GM13976 (cell line): ENCODE measurements around the gene IPCEF1.

Experiments
- DNase-seq: peaks from one replicate; pipeline ENCODE4 v3.0.0; 2012; ENCODE audit warnings: low spot score
- in situ Hi-C: fragments of 300-500 bp; cut with MboI; formaldehyde crosslinking; loops from one replicate; pipeline ENCODE4 v1.12.0; 2022; ENCODE audit warnings: low sequenced_read_pairs, mixed read lengths, inconsistent platforms; ENCODE audit not compliant: unreplicated experiment
- TF ChIP-seq, protein P1 (sequence below): IDR thresholded peaks from 2 replicates; pipeline ENCODE4 v1.5.1; 2012; ENCODE audit warnings: borderline replicate concordance, mild to moderate bottlenecking; ENCODE audit not compliant: insufficient read depth; ENCODE audit errors: extremely low read depth, missing control alignments, control extremely low read depth

IPCEF1 gene

DNA sequence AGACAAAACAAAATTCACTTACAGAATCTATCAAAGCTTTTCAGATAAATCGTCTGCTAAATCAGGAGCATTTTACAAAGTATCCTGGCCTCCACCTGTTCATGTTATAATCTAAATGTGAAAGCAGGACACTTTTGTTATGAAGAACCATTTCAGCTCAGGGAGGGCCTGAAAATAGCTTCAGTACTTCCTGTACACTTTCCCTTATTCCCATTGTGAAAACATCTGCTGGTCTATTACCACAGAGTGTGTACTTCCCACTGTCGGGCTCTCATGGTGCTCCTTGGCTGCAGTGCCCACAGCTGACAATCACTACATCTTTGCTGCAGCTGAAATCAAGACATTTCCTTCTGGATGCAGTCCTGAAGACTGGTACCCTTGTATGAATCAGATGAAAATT, 189.5 kb downstream of the IPCEF1 start:
- in situ Hi-C loops: loop anchor here (25.0 kb wide), 1 partner anchor 495 kb away; no protein-coding TSS in a partner anchor
- TF ChIP-seq, protein P1, sequence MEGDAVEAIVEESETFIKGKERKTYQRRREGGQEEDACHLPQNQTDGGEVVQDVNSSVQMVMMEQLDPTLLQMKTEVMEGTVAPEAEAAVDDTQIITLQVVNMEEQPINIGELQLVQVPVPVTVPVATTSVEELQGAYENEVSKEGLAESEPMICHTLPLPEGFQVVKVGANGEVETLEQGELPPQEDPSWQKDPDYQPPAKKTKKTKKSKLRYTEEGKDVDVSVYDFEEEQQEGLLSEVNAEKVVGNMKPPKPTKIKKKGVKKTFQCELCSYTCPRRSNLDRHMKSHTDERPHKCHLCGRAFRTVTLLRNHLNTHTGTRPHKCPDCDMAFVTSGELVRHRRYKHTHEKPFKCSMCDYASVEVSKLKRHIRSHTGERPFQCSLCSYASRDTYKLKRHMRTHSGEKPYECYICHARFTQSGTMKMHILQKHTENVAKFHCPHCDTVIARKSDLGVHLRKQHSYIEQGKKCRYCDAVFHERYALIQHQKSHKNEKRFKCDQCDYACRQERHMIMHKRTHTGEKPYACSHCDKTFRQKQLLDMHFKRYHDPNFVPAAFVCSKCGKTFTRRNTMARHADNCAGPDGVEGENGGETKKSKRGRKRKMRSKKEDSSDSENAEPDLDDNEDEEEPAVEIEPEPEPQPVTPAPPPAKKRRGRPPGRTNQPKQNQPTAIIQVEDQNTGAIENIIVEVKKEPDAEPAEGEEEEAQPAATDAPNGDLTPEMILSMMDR: no peak
- no peak for DNase-seq

DNA sequence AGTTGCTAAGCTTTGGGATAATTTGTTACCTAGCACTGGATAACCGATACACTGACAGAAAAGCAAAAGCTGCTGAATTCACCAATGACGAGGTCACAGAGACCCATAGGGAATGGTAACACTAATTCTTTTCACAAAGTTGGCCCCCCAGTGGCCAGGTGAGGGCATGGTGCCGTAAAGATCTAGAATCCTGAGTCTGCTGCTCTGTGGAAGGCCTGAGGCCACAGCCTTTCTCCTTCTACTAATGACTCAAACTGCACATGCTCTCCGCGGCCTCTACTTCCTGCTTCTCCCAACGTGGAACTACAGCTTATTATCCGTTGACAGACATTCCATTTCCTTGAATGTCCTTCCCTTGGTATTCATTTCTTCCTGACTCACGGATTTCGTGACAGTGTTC, 190.5 kb downstream of the IPCEF1 start:
- TF ChIP-seq, protein P1: no peak
- in situ Hi-C loops: loop anchor here (25.0 kb wide), 1 partner anchor 496 kb away; no protein-coding TSS in a partner anchor
- no peak for DNase-seq

DNA sequence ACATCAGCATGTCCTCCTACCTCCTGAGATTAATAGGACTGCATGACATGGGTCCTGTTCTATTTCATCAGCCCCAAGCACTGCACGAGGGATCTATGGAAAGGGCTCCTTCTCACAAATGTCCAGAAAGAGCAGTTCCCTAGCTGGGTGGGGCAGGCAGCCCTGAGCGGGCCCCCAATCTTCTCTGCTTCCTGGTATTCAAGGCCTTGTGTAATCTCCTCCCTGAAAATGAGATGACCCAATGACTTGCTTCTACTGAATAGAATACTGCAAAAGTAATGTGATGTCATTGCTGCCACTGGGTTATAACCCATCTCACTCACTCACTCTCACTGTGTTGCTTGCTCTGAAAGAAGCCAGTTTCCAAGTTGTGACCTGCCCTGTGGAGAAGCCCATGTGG, 191.1 kb downstream of the IPCEF1 start:
- no peak for DNase-seq
- in situ Hi-C loops: loop anchor here (25.0 kb wide), 1 partner anchor 497 kb away; no protein-coding TSS in a partner anchor
- TF ChIP-seq, protein P1: no peak

DNA sequence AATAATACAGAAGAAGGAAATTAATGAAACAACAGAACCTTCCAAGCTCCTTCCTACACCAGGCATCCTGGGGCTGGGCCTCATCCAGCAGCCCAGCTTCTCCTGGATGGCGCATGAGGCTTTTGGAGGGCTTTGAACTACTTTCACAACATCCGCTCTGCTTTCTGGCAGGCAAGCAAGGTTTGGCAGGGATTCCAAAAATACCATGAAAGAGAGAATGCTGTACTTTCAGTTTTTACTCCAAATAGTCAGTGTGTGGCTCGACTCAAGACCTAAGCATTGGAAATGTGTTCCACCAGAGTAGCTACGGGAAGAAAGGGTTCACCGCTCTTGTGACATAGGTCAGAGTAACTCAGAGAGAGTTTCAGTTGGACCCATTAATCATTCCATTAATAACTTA, 192.2 kb downstream of the IPCEF1 start:
- TF ChIP-seq, protein P1: no peak
- DNase-seq: no peak
- in situ Hi-C loops: loop anchor here (25.0 kb wide), 1 partner anchor 498 kb away; no protein-coding TSS in a partner anchor

DNA sequence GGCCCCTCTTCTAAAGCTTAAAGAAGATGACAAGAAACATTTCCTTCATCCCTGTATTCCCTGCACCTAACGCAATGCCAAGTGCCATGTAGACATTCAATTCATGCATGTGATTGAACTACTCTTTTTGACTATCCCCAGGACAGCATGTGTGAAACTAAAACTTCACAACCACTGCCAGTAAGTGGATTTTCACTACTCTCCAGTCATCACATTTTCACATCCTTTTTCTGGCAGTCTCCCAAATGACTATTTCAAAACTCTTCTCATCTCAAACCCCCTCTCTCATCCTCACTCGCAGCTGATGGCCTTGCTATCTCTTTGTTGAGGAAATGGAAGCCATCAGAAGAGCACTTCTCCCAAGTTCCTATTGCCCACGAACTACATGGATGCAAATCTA, 194.9 kb downstream of the IPCEF1 start:
- DNase-seq: peak; percentile 16
- TF ChIP-seq, protein P1: no peak
- in situ Hi-C loops: loop anchor here (25.0 kb wide), 1 partner anchor 501 kb away; no protein-coding TSS in a partner anchor

DNA sequence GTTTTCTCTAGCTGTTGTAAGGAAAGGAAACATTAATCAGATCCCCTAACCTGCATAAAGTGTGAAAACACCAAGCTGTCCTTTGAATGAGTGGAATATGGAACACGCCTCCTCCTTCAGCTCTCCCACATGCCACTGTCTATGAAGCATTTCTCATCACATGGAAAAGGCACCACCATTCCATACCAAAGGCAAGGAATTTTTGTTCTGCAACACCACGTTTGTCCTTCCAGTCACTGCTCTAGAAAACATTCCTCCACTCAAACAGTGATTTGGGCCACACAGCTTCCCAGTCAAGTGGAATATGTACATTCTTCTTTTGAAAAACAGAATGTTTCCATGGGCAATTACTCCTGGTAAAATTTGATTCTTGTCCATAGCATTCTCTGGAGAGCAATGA, 197.5 kb downstream of the IPCEF1 start:
- TF ChIP-seq, protein P1: no peak
- DNase-seq: no peak
- in situ Hi-C loops: loop anchor here (5.0 to 25.0 kb wide), 3 partner anchors 118 to 503 kb away; no protein-coding TSS in a partner anchor
